ENCODE measurements around the gene PTPRG.

Gene PTPRG

GRCh38 chr3:61669668-61670299 lies 108.4 kb downstream of the PTPRG start:
- no peak overlapping the region for H3K4me3 ChIP-seq (ENCODE audit: severe bottlenecking)
- ATAC-seq (ENCODE audit: low read depth): peak; percentile 52

GRCh38 chr3:61673651-61674050 lies 112.3 kb downstream of the PTPRG start:
- Histone ChIP-seq H3K9me3 (ENCODE audit: severe bottlenecking) (no peaks in the 10 kb centered on the region), H3K4me1 (ENCODE audit: insufficient read depth, poor library complexity, severe bottlenecking) (no peaks in the 10 kb centered on the region), H3K36me3 (ENCODE audit: low read depth) (no peaks in the 10 kb centered on the region), H3K27ac (ENCODE audit: poor library complexity, severe bottlenecking) (no peak overlapping the region), H3K27me3 (ENCODE audit: insufficient read depth, poor library complexity, severe bottlenecking) (no peaks in the 10 kb centered on the region), H3K4me3 (ENCODE audit: severe bottlenecking) (no peak overlapping the region)
- ATAC-seq (ENCODE audit: low read depth): no peak
- no peak for TF ChIP-seq CTCF (IDR thresholded peaks at IDR 0.05; ENCODE audit: poor library complexity, severe bottlenecking)
- no peak for DNase-seq (ENCODE audit: low spot score)

More at GRCh38 chr3:61669668-61670299, 108.4 kb downstream of the PTPRG start:
- no peak for TF ChIP-seq CTCF (IDR thresholded peaks at IDR 0.05; ENCODE audit: poor library complexity, severe bottlenecking)
- H3K9me3 ChIP-seq (ENCODE audit: severe bottlenecking): no peaks in the 10 kb centered on the region
- no peak overlapping the region for H3K27ac ChIP-seq (ENCODE audit: poor library complexity, severe bottlenecking)
- no peak for DNase-seq (ENCODE audit: low spot score)
- H3K4me1 ChIP-seq (ENCODE audit: insufficient read depth, poor library complexity, severe bottlenecking): no peaks in the 10 kb centered on the region
- no peaks in the 10 kb centered on the region for H3K36me3 ChIP-seq (ENCODE audit: low read depth)
- H3K27me3 ChIP-seq (ENCODE audit: insufficient read depth, poor library complexity, severe bottlenecking): no peaks in the 10 kb centered on the region

- ATAC-seq (ENCODE audit: low read depth): no peak
- no peaks in the 10 kb centered on the region for H3K9me3 ChIP-seq (ENCODE audit: severe bottlenecking)
- no peak for DNase-seq (ENCODE audit: low spot score)
- H3K27me3 ChIP-seq (ENCODE audit: insufficient read depth, poor library complexity, severe bottlenecking): no peaks in the 10 kb centered on the region
- no peak overlapping the region for H3K27ac ChIP-seq (ENCODE audit: poor library complexity, severe bottlenecking)
- H3K4me3 ChIP-seq (ENCODE audit: severe bottlenecking): no peak overlapping the region
- no peaks in the 10 kb centered on the region for H3K4me1 ChIP-seq (ENCODE audit: insufficient read depth, poor library complexity, severe bottlenecking)
- H3K36me3 ChIP-seq (ENCODE audit: low read depth): no peaks in the 10 kb centered on the region
- no peak for TF ChIP-seq CTCF (IDR thresholded peaks at IDR 0.05; ENCODE audit: poor library complexity, severe bottlenecking)
Observed at GRCh38 chr3:61674596-61674995, 113.2 kb downstream of the PTPRG start.

GRCh38 chr3:61679026-61679425 lies 117.7 kb downstream of the PTPRG start:
- no peak for TF ChIP-seq CTCF (IDR thresholded peaks at IDR 0.05; ENCODE audit: poor library complexity, severe bottlenecking)
- H3K4me1 ChIP-seq (ENCODE audit: insufficient read depth, poor library complexity, severe bottlenecking): peaks cover 7% of the 10 kb centered on the region
- no peak for ATAC-seq (ENCODE audit: low read depth)
- H3K27me3 ChIP-seq (ENCODE audit: insufficient read depth, poor library complexity, severe bottlenecking): no peaks in the 10 kb centered on the region
- no peaks in the 10 kb centered on the region for H3K9me3 ChIP-seq (ENCODE audit: severe bottlenecking)
- H3K27ac ChIP-seq (ENCODE audit: poor library complexity, severe bottlenecking): no peak overlapping the region
- DNase-seq (ENCODE audit: low spot score): no peak
- no peak overlapping the region for H3K4me3 ChIP-seq (ENCODE audit: severe bottlenecking)
- H3K36me3 ChIP-seq (ENCODE audit: low read depth): no peaks in the 10 kb centered on the region

GRCh38 chr3:61680617-61681016 lies 119.2 kb downstream of the PTPRG start:
- ATAC-seq (ENCODE audit: low read depth) (no peak), DNase-seq (ENCODE audit: low spot score) (no peak)
- Histone ChIP-seq H3K36me3 (ENCODE audit: low read depth) (no peaks in the 10 kb centered on the region), H3K27ac (ENCODE audit: poor library complexity, severe bottlenecking) (no peak overlapping the region), H3K9me3 (ENCODE audit: severe bottlenecking) (no peaks in the 10 kb centered on the region), H3K4me3 (ENCODE audit: severe bottlenecking) (no peak overlapping the region), H3K4me1 (ENCODE audit: insufficient read depth, poor library complexity, severe bottlenecking) (peaks cover 16% of the 10 kb centered on the region), H3K27me3 (ENCODE audit: insufficient read depth, poor library complexity, severe bottlenecking) (no peaks in the 10 kb centered on the region)
- TF ChIP-seq CTCF (IDR thresholded peaks at IDR 0.05; ENCODE audit: poor library complexity, severe bottlenecking): no peak

Data from RWPE2 (cell line).